Calu3 (cell line): ENCODE measurements around the gene CNKSR3. TPM values are rescaled to one million over a fixed set of nuclear protein-coding genes. Genes with fewer than 3 reads are reported as not detected.

Experiments used
- BruUV-seq: library from RNA; stranded (reverse); fragments of 400-500 nt; replicated peaks from 2 replicates; lab custom pipeline; 2021; lab: Mats Ljungman, UMichigan
- CTCF ChIA-PET: fragments of 300-600 bp; sonication (Branson Sonifier 250); formaldehyde crosslinking; loops from one replicate; lab custom pipeline; 2022; ENCODE audit warnings: antibody characterized with exemption; lab: Charles Lee
- DNase-seq: peaks from one replicate; pipeline ENCODE4 v3.0.0; 2022
- H3K27ac Mint-ChIP-seq: one replicate; pipeline ENCODE4 v1.8.0; 2022; ENCODE audit warnings: mixed read lengths; ENCODE audit not compliant: unreplicated experiment
- H3K27me3 Mint-ChIP-seq: one replicate; pipeline ENCODE4 v1.8.0; 2022; ENCODE audit warnings: mixed read lengths; ENCODE audit not compliant: unreplicated experiment
- H3K36me3 Mint-ChIP-seq: one replicate; pipeline ENCODE4 v1.8.0; 2022; ENCODE audit warnings: mild to moderate bottlenecking, moderate library complexity, mixed read lengths; ENCODE audit not compliant: insufficient read depth, unreplicated experiment
- H3K4me1 Mint-ChIP-seq: one replicate; pipeline ENCODE4 v1.8.0; 2022; ENCODE audit warnings: mild to moderate bottlenecking, low read depth, mixed read lengths; ENCODE audit not compliant: unreplicated experiment
- H3K4me3 Mint-ChIP-seq: one replicate; pipeline ENCODE4 v1.8.0; 2022; ENCODE audit warnings: mild to moderate bottlenecking, low read depth, moderate library complexity, mixed read lengths; ENCODE audit not compliant: unreplicated experiment
- H3K9me3 Mint-ChIP-seq: one replicate; pipeline ENCODE4 v1.8.0; 2022; ENCODE audit warnings: low read depth, mixed read lengths; ENCODE audit not compliant: unreplicated experiment
- intact Hi-C: fragments of 100-400 bp; cut with micrococcal nuclease; formaldehyde crosslinking; loops from one replicate; pipeline ENCODE4 v1.10.0; 2022; ENCODE audit not compliant: unreplicated experiment
- total RNA-seq: library from RNA; stranded (reverse); gene quantifications from 2 replicates; pipeline ENCODE4 v1.2.3, GENCODE V29; 2022
- TF ChIP-seq, protein P1 (sequence below): fragments of 200-600 bp; IDR thresholded peaks from one replicate; pipeline ENCODE4 v1.8.0; 2022; ENCODE audit warnings: antibody characterized with exemption; ENCODE audit not compliant: unreplicated experiment

The CNKSR3 gene
- total RNA-seq, 1 experiment from 2014 or later: 4.0 TPM

DNA sequence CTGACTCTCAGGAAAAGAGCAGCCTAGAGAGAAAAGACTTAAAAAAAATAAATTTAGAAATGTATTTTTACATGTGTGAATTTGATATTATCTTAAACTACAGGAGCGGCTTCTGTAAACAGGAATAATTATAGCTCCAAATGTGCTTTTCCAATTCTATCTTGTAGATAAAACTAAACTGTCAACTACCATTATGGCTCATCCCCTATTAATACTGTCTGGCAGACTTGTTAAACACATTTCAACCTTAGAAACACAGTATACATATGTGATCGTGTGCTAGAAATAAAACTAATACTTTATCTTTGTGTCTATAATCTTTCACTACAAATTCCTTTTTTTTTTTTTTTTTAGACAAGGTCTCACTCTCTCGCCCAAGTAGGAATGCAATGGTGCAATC lies 75.8 kb downstream of the CNKSR3 start:
- TF ChIP-seq, protein P1, sequence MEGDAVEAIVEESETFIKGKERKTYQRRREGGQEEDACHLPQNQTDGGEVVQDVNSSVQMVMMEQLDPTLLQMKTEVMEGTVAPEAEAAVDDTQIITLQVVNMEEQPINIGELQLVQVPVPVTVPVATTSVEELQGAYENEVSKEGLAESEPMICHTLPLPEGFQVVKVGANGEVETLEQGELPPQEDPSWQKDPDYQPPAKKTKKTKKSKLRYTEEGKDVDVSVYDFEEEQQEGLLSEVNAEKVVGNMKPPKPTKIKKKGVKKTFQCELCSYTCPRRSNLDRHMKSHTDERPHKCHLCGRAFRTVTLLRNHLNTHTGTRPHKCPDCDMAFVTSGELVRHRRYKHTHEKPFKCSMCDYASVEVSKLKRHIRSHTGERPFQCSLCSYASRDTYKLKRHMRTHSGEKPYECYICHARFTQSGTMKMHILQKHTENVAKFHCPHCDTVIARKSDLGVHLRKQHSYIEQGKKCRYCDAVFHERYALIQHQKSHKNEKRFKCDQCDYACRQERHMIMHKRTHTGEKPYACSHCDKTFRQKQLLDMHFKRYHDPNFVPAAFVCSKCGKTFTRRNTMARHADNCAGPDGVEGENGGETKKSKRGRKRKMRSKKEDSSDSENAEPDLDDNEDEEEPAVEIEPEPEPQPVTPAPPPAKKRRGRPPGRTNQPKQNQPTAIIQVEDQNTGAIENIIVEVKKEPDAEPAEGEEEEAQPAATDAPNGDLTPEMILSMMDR: no peak
- CTCF ChIA-PET: interaction anchor here (0.6 kb wide), 1 partner anchor 10 kb away, joined by 8 read pairs; no protein-coding TSS in a partner anchor
- Mint-ChIP-seq H3K4me1 (peaks cover 7% of the 10 kb centered on the region), H3K27ac (no peak overlapping the region), H3K9me3 (no peaks in the 10 kb centered on the region), H3K36me3 (no peaks in the 10 kb centered on the region), H3K27me3 (no peaks in the 10 kb centered on the region), H3K4me3 (no peak overlapping the region)
- intact Hi-C loops: no loop called here
- BruUV-seq: no TSS peak
- no peak for DNase-seq

DNA sequence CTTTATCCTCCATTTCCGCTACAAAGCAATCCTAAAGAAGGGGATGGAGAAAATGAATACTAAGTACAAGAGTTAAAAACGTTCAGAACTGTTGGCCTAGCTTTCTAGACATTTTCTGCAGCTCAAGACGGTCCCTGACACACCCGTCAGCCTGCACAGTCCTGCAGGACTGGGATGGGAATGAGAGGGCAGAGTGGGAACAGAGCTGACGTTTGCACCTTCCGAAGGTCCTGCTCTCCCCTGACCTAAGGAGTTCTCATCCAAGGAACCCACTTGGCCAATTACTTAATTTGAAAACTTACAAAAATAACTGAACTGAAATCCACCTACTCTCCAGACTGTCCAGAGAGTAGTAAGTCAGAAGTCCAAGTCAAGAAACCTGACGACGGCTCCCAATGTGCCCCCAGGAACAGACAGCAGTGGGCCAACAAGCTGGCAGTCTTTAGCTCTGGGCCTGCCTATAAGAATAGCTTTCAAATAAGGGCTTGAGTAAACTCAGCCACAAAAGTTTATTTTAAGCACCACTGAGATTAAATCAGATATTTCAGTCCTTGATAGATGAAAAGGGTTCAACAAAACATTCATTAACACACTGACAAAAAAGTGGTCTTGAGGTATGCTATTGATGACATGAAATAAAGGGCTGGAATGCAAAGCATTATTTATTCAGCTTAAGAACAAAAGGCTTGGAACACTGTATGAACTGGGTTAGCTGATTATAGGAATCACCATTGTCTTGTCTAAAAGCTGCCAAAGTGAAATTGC lies 76.8 kb downstream of the CNKSR3 start:
- no TSS peak for BruUV-seq
- CTCF ChIA-PET: no interaction called here

DNA sequence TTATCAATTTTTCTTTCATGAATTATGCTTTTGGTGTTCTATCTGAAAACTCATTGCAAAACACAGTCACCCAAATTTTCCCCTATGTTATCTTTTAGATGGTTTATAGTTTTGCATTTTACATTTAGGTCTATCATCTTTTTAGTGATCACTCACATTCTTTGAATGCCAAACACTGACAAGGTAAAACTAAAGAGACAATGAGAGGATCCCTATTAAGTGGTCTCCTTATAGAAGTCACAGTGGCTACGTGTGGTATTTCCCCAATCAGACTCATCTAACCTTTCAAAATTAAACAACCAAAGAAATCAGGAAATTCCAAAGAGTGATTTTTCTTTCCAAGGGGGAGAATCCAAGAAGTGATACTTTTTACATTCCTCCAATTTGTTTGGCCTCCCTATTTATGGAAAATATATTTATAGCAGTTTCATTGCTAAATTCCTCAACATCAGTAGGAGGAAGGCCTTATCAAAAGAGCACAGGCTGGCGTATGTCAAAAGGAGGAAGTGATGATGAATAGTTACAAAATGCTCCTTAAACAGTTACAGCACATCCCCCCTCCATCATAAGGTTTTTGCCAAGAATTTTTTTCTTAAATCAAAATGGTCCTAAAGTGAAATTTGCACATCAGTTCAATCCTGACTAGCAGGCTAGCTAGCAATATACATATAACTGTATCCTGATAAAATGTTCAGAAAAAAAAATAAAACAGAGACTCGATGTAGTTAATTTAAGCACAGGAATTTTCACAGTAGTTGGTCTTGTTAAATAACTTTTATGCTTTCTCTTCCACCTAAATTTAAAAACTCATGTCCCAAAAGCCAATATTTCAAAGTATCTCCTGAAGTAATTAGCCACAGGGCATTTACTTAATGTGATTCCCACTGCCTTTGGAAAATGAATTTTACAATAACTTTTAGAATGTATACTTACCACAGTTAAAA lies 77.7 kb downstream of the CNKSR3 start:
- Mint-ChIP-seq H3K27ac (no peak overlapping the region), H3K27me3 (no peaks in the 10 kb centered on the region), H3K36me3 (no peaks in the 10 kb centered on the region), H3K4me1 (no peaks in the 10 kb centered on the region), H3K9me3 (no peaks in the 10 kb centered on the region), H3K4me3 (no peak overlapping the region)
- TF ChIP-seq, protein P1: no peak
- CTCF ChIA-PET: no interaction called here
- BruUV-seq: no TSS peak
- intact Hi-C loops: no loop called here
- no peak for DNase-seq

More for the DNA sequence above, 76.8 kb downstream of the CNKSR3 start:
- intact Hi-C loops: no loop called here
- Mint-ChIP-seq H3K36me3 (no peaks in the 10 kb centered on the region), H3K27ac (no peak overlapping the region), H3K4me3 (no peak overlapping the region), H3K9me3 (no peaks in the 10 kb centered on the region), H3K4me1 (no peaks in the 10 kb centered on the region), H3K27me3 (no peaks in the 10 kb centered on the region)
- TF ChIP-seq, protein P1: no peak
- DNase-seq: no peak

DNA sequence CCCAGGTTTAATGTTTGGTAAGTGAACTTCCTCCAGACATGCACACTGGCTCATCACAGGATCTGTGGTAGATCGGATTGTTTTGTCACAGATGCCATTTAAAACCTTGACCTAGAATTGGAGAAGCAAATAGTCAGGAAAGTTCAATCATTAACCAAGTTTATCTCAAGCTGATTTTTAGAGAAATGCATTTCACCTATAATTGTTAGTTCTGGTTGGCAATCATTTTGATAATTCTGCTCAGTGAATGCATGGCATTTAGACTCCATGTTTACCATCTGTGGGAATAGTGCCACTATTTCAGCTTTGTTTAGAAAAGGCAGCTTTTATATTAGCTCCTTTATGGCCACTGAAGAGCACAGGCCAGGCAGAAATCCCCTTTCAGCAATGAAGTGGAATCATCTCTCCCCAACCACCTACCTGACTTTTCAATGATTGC lies 80.0 kb downstream of the CNKSR3 start:
- Mint-ChIP-seq H3K36me3 (no peaks in the 10 kb centered on the region), H3K9me3 (no peaks in the 10 kb centered on the region), H3K27ac (no peak overlapping the region), H3K4me3 (no peak overlapping the region), H3K4me1 (no peaks in the 10 kb centered on the region), H3K27me3 (no peaks in the 10 kb centered on the region)
- TF ChIP-seq, protein P1: no peak
- BruUV-seq: no TSS peak
- DNase-seq: no peak
- CTCF ChIA-PET: interaction anchor here (0.6 kb wide), 1 partner anchor 454 kb away, joined by 3 read pairs; no protein-coding TSS in a partner anchor
- intact Hi-C loops: no loop called here
